ENCODE measurements around the gene SYTL3. TPM values are rescaled to one million over a fixed set of nuclear protein-coding genes. Genes with fewer than 3 reads are reported as not detected.
"Not testable (repeated sequence)": the region's sequence is repeated elsewhere in the genome, so short reads cannot be mapped to it uniquely, and the experiment has no call there.

Gene SYTL3
- total and polyA plus RNA-seq, 3 donors from 2014 or later, result 7.0 to 11.0 (median 10.2) TPM

DNA sequence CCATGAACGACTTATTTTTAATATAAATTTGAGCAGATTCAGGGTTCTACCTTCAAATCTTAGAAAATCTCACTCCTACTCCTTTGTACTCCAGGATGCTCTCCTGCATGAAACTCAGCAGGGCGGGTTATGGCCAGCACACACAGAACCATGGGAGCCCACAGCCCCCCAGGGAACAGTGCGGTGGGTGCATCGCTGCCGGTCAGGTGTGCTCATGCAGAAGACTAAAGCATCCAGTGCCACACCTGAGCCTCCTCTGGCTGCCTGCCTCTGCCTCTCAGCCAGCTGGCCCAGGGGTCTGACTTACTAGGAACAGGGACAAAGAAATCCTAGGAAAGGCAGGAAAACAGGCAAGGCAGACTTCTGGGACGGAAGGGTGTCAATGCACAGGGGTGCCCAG, 137.5 kb downstream of the SYTL3 start:
- WGBS, 2 donors, result 74 to 92% methylated on average over 6 of the region's 6 CpGs
- H3K4me1 ChIP-seq, result peaks cover 6% of the 10 kb centered on the region

DNA sequence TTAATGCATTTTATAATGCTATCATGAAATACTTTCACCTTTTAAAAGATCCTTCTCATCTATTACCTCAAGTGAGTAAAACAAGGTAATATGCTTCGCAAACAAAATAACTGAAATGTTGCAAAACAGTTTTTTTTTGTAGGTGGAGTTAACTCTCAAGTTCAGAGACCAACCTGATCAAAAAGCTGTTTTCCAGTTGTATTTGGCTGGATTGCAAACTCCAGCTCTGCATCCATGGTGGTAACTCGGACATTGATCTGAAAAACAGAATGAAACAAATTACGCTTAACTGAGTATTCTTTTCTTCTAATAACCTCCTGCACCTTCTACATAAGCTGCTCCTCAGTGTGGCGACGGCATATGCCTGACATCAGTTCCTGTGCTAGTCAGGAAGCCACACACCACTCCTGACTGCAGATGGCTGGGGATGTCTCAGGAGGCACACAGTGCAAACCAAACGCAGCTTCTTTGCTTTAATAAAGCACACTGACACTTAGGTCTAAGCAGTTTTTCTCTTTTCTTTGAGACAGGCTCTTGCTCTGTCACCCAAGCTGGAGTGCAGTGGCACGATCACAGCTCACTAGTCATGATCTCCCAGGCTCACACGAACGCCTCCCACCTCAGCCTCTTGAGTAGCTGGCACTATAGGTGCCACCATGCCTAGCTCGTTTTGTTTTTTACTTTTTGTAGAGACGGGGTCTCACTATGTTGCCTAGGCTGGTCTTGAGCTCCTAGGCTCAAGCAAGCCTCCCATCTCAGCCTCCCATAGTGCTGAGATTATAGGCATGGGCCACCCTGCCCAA, 139.5 kb downstream of the SYTL3 start:
- Histone ChIP-seq H3K36me3 (ENCODE audit: low read depth, missing control alignments) (no peaks in the 10 kb centered on the region), H3K4me3 (no peak overlapping the region), H3K27me3 (no peaks in the 10 kb centered on the region), H3K9me3 (no peaks in the 10 kb centered on the region), H3K4me1 (peaks cover 12% of the 10 kb centered on the region), H3K27ac (peak overlapping the region in 1 of 2 donors; percentile 23)
- intact Hi-C loops (cut with DNase I; ENCODE audit: low total_unique reads), result no loop called here
- WGBS, 2 donors, result 66 to 72% methylated on average over 11 of the region's 11 CpGs
- DNase-seq, result no peak
- TF ChIP-seq CTCF (IDR thresholded peaks at IDR 0.05) (no peak), POLR2A (IDR thresholded peaks at IDR 0.05) (no peak)

More for the DNA sequence above, 137.5 kb downstream of the SYTL3 start:
- no peak overlapping the region for H3K4me3 ChIP-seq
- H3K36me3 ChIP-seq (ENCODE audit: low read depth, missing control alignments), result no peaks in the 10 kb centered on the region
- H3K9me3 ChIP-seq, result no peaks in the 10 kb centered on the region
- TF ChIP-seq POLR2A (IDR thresholded peaks at IDR 0.05) (no peak), CTCF (IDR thresholded peaks at IDR 0.05) (no peak)
- DNase-seq, result no peak
- H3K27me3 ChIP-seq, result no peaks in the 10 kb centered on the region
- no peak overlapping the region for H3K27ac ChIP-seq
- intact Hi-C loops (cut with DNase I; ENCODE audit: low total_unique reads), result no loop called here

- no peak for DNase-seq
- H3K4me1 ChIP-seq, result peaks cover 12% of the 10 kb centered on the region
- H3K36me3 ChIP-seq (ENCODE audit: low read depth, missing control alignments), result no peaks in the 10 kb centered on the region
- intact Hi-C loops (cut with DNase I; ENCODE audit: low total_unique reads), result no loop called here
- H3K27me3 ChIP-seq, result no peaks in the 10 kb centered on the region
- H3K4me3 ChIP-seq, result no peak overlapping the region
- TF ChIP-seq CTCF (IDR thresholded peaks at IDR 0.05), result no peak
- TF ChIP-seq POLR2A (IDR thresholded peaks at IDR 0.05), result no peak
- WGBS, 2 donors, result 68 to 69% methylated on average over 7 of the region's 7 CpGs
- no peaks in the 10 kb centered on the region for H3K9me3 ChIP-seq
- H3K27ac ChIP-seq, result no peak overlapping the region
Measured at GRCh38 chr6:158791274-158791855, 141.5 kb downstream of the SYTL3 start.

DNA sequence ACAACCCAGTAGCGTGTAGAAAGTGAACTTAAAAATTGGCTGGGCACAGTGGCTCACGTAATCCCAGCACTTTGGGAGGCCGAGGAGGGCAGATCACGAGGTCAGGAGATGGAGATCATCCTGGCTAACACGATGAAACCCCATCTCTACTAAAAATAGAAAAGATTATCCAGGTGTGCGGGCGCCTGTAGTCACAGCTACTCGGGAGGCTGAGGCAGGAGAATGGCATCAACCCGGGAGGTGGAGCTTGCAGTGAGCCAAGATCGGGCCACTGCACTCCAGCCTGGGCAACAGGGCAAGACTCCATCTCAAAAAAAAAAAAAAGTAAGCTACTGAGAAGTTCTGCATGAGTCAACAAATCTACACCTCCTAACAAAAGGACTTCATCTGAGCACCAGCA, 142.7 kb downstream of the SYTL3 start:
- H3K36me3 ChIP-seq (ENCODE audit: low read depth, missing control alignments); DNase-seq; H3K27me3 ChIP-seq; H3K4me3 ChIP-seq; H3K27ac ChIP-seq; H3K9me3 ChIP-seq; intact Hi-C loops (cut with DNase I; ENCODE audit: low total_unique reads): not testable (repeated sequence)
- H3K4me1 ChIP-seq, result peaks cover 18% of the 10 kb centered on the region
- 81 to 84% methylated on average over 10 of the region's 10 CpGs for WGBS, 2 donors

DNA sequence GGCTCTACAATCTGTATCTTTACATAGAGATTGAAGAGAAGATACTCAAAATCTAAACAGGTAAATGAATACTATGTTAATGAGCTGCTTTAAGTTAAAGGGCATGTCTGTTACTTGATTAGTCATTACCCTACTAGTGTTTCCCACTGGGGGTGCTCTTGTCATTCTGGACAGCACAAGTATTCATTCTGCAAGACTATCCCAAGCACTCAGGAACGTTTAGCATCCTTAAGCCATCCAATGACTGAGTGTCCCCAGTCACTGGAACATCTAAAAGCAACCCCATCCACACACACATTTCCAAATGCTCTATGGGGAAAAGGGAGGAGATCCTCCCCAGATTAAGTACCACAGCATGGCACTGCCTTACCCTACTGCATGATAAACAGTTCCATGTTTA, 143.6 kb downstream of the SYTL3 start:
- 36 to 50% methylated on average over 1 of the region's 1 CpG for WGBS, 2 donors
- no peak for DNase-seq

More for the DNA sequence above, 143.6 kb downstream of the SYTL3 start:
- Histone ChIP-seq H3K27me3 (no peaks in the 10 kb centered on the region), H3K4me3 (no peak overlapping the region), H3K36me3 (ENCODE audit: low read depth, missing control alignments) (no peaks in the 10 kb centered on the region), H3K4me1 (peaks cover 27% of the 10 kb centered on the region), H3K9me3 (no peaks in the 10 kb centered on the region), H3K27ac (no peak overlapping the region)
- intact Hi-C loops (cut with DNase I; ENCODE audit: low total_unique reads), result no loop called here
- no peak for TF ChIP-seq CTCF (IDR thresholded peaks at IDR 0.05)
- no peak for TF ChIP-seq POLR2A (IDR thresholded peaks at IDR 0.05)
